Head of caudate nucleus (tissue), 42 donors: Measurements from ENCODE around the gene FAM163A.
"Not testable (repeated sequence)": the region's sequence is repeated elsewhere in the genome, so short reads cannot be mapped to it uniquely, and the experiment has no call there.

ENCODE experiments used
- DNase-seq, 42 donors: peaks; one replicate each; pipeline versions ENCODE4 v3.0.0 to v3.0.0-alpha.2; 2020 to 2021; ENCODE audit warnings: mixed read lengths in 7 of 42
- intact Hi-C: fragments of 100-400 bp; cut with DNase I; formaldehyde crosslinking; loops from one replicate; pipeline ENCODE4 v1.15.0; 2022

FAM163A gene

GRCh38 chr1:179825206-179825605, 82.1 kb downstream of the FAM163A start:
- intact Hi-C loops: no loop called here
- peak in 1 of 42 donors; percentile 20 for DNase-seq

GRCh38 chr1:179825798-179826460, 82.8 kb downstream of the FAM163A start:
- intact Hi-C loops: no loop called here
- DNase-seq: peak in 2 of 42 donors; percentile 13

DNA sequence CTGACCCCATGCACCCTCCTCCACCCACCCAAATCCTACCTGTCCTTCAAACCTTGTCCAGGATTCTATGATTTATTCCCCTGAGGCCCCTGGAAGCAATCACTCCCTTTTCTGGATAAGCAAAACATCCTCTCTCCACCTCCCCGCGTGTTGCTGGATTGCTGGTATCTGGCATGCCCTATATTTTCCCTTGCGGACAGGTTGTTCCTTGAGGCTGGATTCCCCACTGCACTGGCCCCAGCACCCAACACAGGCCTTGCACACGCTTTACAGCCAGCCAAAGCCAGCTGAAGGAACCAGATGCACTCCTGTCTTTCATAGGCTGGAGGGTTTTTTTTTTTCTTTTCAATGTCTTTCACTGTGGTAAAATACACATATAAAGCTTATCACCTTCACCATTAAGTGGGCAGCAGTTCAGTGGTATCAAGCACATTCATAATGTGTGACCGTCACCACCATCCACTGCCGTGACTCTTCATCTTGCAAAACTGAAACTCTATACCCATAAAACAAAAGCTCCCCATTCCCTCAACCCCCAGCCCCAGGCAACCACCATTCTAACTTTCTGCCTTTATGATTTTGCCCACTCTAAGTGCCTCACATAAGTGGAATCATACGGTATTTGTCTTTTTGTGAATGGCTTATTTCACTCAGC, 83.7 kb downstream of the FAM163A start:
- intact Hi-C loops: no loop called here
- peak in 1 of 42 donors; percentile 12 for DNase-seq

DNA sequence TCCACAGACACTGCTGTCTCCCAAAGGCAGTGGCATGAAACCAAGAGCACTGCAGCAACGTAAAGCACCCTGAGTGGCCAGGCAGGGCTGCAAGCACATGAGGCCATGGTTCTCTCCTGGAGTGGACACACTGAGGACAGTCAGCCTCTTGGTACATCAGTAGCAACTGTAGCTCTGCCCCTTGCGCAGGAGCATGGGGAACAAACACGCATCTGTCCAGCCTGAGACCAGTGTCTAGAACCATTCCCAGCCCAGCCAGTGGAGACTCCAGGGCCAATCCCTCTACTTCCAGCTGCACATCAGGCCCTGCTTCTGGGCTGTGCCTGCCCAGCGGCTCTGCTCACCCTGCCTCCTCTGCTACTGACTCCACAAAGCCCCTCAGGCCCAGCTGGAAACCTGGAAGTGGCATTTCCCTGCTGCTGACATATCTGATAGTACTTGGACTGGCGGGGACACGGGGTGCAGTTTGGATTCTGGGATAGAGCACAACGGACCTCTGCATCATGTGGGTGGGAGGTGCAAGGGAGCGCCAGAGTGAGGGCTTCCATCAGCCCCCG, 85.5 kb downstream of the FAM163A start:
- DNase-seq: peak in 1 of 42 donors; percentile 15
- intact Hi-C loops: no loop called here

DNA sequence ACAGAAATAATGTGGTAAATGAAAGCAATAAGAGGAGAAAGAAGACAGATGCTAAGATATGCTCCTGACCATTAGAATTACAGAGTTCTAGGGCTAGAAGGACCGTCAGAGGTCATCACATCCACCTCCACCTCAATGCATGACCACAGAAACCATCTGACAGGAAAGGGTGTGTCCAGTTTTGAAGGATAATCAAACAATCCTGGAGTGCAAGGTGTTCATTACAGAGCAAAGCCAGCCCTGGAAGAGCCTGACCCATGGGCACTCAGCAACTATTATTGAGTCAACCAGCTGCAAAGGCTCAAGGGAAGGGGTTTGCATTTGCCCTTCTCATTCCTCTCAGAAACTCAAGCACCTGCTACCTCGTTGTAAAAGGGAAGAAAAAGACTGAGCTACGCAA, 88.1 kb downstream of the FAM163A start:
- DNase-seq: peak in 1 of 42 donors; percentile 7
- intact Hi-C loops: no loop called here

DNA sequence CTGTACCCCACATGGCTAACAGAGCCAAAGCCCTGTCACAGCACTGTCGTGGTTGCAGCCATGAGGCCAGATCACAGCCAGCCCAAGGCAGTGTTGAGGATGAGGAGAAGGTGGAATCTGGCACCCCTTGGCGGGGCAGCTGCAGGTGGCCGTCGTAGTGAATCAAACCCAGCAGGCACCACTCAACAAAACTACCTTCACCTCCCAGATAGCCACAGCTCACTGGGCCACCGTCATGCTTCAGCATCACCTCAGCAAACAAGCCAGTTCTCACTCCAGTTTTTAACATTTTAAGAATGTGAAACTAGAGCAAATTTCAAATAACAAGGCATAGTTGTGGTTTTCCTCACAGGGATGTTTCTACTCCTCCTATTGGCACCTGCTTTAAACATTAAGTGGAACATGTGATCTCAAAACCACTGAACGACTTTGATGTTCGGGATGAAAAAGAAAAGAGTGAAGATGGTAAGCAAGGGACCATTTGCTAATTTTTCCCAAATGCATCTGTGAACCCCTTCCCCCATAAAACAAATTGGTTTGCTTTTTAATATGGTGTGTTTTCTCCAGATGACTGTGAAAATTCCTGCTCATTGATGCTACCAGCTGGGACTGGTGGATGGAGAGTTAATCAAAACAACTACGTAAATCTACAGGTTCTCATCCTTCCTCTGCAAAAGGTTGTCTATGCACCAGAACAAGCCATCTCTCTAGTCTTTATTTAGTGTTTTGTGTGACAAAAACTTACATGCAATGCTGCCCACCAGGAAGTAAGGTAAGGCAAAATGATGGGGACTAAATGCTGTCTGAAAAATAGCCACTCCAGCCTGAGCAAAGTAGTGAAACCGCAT, 89.0 kb downstream of the FAM163A start:
- intact Hi-C loops: no loop called here
- peak in 1 of 42 donors; percentile 31 for DNase-seq

DNA sequence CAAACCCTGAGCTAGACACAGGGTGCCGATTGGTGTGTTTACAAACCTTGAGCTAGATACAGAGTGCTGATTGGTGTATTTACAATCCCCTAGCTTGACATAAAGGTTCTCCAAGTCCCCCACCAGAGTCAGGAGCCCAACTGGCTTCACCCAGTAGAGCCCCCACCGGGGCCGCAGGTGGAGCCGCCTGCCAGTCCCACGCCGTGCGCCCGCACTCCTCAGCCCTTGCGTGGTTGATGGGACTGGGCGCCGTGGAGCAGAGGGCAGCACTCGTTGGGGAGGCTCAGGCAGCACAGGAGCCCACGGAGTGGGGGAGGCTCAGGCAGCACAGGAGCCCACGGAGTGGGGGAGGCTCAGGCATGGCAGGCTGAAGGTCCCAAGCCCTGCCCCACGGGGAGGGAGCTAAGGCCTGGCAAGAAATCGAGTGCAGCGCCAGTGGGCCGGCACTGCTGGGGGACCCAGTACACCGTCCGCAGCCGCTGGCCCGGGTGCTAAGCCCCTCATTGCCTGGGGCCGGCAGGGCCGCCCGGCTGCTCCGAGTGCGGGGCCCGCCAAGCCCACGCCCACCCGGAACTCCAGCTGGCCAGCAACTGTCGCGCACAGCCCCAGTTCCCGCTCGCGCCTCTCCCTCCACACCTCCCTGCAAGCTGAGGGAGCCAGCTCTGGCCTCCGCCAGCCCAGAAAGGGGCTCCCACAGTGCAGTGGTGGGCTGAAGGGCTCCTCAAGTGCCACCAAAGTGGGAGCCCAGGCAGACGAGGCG, 93.8 kb downstream of the FAM163A start:
- intact Hi-C loops: not testable (repeated sequence)
- peak in 1 of 42 donors; percentile 24 for DNase-seq

GRCh38 chr1:179840107-179840506, 97.0 kb downstream of the FAM163A start:
- DNase-seq: no peak
- intact Hi-C loops: no loop called here

DNA sequence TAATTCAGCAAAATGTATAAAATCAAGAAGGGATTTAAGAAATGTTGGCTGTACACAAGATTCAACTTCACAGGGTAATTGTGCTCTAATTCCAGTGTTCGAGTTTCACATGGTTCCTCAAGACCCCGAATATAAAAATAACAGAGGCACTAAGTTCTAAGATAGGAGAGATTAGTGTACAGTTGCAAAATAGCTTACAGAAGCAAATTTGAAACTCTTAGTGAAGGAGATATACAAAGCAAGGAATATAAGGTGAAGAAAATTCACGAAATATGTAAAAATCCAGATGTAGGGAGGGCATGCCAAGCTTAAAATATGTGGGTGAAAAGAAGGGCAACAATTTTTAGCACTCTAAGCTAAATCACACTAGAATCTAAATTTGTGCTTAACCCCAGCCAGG, 105.1 kb downstream of the FAM163A start:
- intact Hi-C loops: no loop called here

GRCh38 chr1:179853102-179853501, 110.0 kb downstream of the FAM163A start:
- intact Hi-C loops: no loop called here
- no peak for DNase-seq

More for the DNA sequence above, 105.1 kb downstream of the FAM163A start:
- DNase-seq: no peak

DNA sequence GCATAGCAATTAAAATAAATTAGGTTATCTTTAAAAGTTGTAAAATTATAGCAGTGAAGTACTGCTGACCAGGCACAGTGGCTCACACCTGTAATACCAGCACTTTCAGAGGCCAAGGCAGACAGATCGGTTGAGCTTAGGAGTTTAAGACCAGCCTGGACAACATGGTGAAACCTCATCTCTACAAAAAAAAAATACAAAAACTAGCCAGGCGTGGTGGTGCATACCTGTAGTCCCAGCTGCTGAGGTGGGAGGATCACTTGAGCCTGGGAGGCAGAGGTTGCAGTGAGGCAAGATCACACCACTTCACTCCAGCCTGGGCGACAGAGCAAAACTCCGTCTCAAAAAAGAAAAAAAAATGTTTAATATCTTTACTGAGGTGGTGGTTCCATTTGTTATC, 112.7 kb downstream of the FAM163A start:
- intact Hi-C loops, DNase-seq: not testable (repeated sequence)

DNA sequence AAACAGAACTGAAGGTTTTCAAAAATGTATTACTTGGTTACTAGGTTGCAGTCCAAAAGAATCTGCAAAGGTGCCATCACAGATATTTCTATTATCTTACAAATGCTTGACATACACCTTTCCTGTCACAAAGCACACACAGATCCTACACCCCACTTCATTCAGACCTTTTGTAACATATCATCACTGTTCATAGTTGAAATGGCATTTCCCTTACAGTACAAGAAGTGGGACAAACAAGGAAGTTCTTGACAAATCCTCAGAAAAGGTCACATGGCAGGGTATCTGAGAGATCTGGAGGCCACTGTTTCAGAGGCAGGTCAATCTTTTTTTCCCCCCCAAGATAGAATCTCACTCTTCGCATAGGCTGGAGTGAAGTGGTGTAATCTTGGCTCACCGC, 113.2 kb downstream of the FAM163A start:
- no peak for DNase-seq
- intact Hi-C loops: no loop called here

DNA sequence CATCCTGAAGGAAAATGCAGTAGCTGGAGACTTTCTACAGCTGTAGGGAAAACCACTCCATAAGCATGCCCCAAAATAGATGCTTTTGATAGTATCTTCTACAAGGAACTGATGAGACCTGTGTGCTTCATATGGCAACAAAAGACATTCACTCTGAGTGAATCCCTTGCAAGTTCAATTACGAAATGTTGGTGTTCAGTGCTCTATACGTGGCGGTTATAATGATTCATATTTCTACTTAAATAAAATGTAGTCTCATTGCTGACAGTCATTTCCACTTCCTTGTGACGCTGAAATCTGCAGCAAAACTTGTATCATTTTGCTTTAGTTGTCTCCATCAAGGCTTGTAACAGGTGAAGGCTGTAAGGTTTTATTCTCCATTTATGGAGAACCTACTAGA, 113.9 kb downstream of the FAM163A start:
- no peak for DNase-seq
- intact Hi-C loops: no loop called here

GRCh38 chr1:179860652-179861051, 117.6 kb downstream of the FAM163A start:
- DNase-seq: no peak
- intact Hi-C loops: no loop called here

DNA sequence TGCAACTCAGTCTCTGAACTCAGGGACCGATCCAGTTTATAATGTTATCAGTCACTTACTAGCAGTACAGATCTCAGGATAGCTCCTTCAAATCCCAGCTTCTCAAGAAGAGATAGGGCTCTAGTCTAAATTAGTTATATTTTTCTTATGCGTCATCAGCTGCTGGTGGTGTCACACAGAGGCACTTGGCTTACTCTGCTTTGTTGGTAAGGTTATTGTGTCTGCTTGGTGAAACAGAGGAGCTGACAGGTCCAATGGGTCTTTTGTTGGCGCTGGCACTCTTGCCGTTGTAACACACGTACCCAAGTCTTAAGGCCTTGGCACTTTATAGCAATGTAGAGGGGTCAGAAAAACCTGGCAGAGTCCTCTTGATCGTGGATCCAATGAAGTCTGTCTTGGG, 122.3 kb downstream of the FAM163A start:
- intact Hi-C loops: no loop called here
- no peak for DNase-seq
